AG09309 (cell line): ENCODE measurements around the gene ACSF3.
"Not testable (repeated sequence)": the region's sequence is repeated elsewhere in the genome, so short reads cannot be mapped to it uniquely, and the experiment has no call there.

Source experiments
- DNase-seq: peaks from one replicate; pipeline ENCODE4 v3.0.0-alpha.2; 2010; ENCODE audit warnings: low read depth
- H3K4me3 ChIP-seq: 2 replicates; pipeline ENCODE4 v1.5.1; 2011; ENCODE audit warnings: mild to moderate bottlenecking, low read depth, low read length, moderate library complexity; ENCODE audit not compliant: control insufficient read depth
- TF ChIP-seq, protein P1 (sequence below): IDR thresholded peaks from 2 replicates; pipeline ENCODE4 v1.5.1; 2011; ENCODE audit warnings: mild to moderate bottlenecking, low read depth, low read length, inconsistent platforms; ENCODE audit not compliant: insufficient read depth, control insufficient read depth; ENCODE audit errors: missing control alignments

ACSF3 gene

DNA sequence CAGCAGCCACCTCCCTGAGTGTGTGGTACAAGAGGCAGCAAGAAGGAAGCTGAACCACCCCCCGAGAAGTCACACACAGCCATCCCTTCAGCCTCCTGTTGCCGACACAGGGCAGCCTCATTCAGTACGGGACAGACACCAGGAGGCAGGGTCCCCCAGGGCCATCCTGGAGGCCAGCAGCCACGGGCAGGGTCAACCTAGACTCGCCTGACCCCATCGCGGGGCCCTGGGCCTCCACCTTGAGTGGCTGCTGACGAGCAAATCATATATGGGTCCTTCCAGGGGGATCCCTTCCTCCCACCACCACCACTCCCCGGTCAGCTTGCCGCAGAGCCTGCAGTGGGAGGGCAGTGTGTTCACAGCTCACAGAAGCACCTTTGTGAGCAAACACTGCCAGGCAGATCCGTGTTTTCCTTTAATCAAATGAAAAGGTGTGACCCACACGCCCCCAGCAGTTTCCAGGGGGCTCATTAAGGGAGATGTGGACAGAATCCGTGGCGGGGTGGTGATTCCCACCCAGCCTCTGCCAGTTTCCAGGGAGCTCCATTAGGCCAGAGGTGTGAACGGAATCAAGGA, 5.6 kb upstream of the ACSF3 start:
- TF ChIP-seq, protein P1, sequence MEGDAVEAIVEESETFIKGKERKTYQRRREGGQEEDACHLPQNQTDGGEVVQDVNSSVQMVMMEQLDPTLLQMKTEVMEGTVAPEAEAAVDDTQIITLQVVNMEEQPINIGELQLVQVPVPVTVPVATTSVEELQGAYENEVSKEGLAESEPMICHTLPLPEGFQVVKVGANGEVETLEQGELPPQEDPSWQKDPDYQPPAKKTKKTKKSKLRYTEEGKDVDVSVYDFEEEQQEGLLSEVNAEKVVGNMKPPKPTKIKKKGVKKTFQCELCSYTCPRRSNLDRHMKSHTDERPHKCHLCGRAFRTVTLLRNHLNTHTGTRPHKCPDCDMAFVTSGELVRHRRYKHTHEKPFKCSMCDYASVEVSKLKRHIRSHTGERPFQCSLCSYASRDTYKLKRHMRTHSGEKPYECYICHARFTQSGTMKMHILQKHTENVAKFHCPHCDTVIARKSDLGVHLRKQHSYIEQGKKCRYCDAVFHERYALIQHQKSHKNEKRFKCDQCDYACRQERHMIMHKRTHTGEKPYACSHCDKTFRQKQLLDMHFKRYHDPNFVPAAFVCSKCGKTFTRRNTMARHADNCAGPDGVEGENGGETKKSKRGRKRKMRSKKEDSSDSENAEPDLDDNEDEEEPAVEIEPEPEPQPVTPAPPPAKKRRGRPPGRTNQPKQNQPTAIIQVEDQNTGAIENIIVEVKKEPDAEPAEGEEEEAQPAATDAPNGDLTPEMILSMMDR: no peak
- no peak for DNase-seq
- no peak overlapping the region for H3K4me3 ChIP-seq

DNA sequence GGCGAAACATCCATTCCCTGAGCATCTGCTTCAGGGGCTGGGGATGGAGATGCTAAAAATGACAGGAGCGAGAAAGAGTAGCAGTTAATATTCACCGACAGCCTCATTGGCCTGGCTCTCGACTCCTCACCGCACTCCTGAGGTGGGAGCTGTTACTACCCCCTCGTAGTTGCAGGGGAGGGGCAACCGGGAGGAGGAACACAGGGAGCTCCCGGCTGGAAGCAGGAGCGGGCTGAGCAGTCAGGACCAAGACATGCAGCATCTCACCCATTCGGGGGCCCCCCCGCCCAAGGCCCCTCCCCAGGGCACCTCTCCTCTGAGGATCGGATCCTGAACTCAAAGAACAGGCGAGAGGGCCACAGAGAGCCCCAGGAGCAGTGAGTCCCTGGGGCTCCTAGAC, 4.5 kb upstream of the ACSF3 start:
- DNase-seq: no peak
- no peak overlapping the region for H3K4me3 ChIP-seq
- TF ChIP-seq, protein P1: no peak

DNA sequence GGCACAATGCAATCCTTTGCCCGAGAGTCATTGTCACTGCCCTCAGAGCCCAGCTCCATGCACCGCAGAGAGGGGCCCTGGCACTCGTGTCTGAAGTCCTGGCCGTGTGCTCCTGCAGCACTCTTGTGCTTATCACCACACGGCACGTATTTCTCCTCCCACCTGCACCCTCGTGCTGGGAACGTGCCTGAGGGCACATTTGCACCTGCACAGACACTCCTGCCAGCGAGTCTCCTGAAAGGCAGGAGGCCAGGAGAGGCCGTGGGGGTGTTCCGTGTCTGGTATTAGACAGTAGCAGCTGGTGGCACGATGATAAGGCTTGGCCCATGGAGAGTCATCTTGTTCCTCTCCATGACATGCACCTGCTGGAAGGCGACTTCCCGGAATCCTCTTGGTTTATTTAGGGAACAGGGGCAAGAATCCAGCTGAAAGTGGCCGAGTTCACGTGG, 3.4 kb upstream of the ACSF3 start:
- no peak overlapping the region for H3K4me3 ChIP-seq
- TF ChIP-seq, protein P1: no peak
- DNase-seq: no peak

DNA sequence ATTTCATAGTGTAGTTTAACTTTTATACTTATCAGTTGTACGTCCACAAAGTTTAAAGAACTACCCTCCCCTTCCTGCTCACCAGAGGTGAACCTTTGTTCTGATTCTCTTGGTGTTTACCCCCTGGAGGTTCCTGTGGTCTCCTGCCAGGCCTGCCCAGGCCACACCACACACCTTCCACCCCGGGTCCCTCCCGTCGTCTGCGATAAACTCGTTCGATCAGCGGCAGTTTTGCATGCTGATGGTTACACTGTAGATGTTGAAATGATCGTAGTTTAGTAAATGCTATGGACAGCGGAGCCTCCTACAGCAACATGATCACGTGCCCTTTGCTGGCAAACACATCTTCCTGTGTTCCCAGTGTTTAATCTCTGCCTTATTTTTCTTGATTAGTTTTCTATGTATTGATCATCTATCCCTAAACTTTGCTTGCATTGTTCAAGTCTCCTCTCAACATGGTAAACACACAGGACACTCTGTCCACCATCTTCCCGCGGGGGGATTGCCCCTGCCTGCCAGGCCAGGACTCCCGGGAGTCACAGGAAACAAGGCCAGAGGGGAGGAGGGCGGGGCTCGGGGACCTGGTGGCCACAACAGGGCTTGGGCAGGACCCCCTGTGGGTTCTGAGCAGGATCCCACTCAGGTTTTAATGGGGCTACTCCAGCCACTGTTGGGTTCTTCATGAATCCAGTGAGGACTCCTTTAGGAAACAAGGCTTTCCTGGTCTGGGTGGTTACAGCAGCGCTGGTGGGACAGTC, 2.8 kb upstream of the ACSF3 start:
- DNase-seq: no peak
- no peak overlapping the region for H3K4me3 ChIP-seq
- TF ChIP-seq, protein P1: no peak

DNA sequence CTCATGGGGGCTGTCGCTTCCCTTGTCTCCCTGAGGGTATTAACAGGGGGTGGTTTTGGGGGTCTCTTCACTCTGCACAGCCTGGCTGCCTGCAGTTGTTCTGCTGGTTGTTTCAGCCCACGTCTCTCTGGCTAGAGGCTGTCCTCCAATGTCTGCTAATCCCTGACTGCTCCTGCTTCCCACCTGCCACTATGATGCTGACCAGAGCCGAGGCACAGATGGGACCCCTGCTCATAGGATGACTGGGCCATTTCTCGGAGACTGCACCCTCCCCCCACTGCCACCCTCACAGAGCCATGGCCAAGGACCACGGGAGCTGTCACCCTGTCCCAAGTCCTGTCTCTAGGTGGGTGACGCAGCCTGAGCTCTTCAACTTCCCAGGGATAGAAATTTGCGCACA, 1.6 kb upstream of the ACSF3 start:
- TF ChIP-seq, protein P1: no peak

DNA sequence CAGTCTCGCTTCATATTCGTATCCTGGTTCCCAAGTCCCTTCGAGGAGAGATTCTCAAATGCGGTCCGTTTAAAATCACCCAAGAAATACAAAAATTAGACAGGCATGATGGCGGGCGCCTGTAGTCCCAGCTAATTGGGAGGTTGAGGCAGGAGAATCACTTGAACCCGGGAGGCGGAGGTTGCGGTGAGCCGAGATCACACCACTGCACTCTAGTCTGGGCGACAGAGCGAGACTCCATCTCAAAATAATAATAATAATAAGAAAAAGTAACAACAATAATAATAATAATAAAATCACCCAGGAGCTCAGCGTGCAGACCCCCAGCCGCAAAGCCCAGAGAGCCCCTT, 425 bp upstream of the ACSF3 start:
- DNase-seq: not testable (repeated sequence)
- peak overlapping the region; percentile 65 for H3K4me3 ChIP-seq

More for the DNA sequence above, 1.6 kb upstream of the ACSF3 start:
- no peak overlapping the region for H3K4me3 ChIP-seq
- no peak for DNase-seq

DNA sequence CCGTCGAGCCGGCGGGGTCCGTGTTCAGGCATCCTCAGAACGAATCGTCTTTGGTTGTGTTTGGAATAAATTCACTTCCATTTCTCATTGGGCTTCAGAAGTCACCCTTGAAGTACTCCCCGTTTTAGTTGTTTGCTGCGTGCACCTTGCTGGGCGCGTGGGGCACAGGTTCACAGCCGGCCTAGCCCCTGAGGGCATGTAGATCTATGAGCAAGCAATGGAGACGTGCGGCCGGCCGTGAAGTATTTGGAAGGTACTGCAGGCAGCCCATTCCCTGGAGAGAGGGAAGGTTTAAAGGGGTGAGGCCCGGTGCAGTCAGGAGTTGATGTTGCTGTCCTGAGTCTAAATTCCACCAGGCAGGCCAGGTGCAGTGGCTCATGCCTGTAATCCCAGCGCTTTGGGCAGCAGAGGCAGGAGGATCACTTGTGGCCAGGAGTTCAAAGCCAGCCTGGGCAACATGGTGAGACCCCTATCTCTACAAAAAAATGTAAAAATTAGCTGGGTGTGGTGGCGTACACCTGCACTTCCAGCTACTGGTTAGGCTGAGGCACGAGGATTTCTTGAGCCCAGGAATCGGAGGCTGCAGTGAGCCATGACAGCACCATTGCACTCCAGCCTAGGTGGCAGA, 714 bp downstream of the ACSF3 start:
- DNase-seq: no peak
- TF ChIP-seq, protein P1: no peak
- H3K4me3 ChIP-seq: peak overlapping the region; percentile 65
